ENCODE measurements around the gene NREP.

NREP gene

GRCh38 chr5:111707630-111708164, 49.3 kb downstream of the NREP start:
- Mint-ChIP-seq H3K27me3 (peaks cover 4% of the 10 kb centered on the region), H3K4me1 (peaks cover 16% of the 10 kb centered on the region), H3K4me3 (no peak overlapping the region), H3K36me3 (no peaks in the 10 kb centered on the region), H3K27ac (no peak overlapping the region), H3K9me3 (peaks cover 6% of the 10 kb centered on the region)
- CTCF ChIA-PET, result no interaction called here
- DNase-seq, result no peak

GRCh38 chr5:111706345-111706744, 50.6 kb downstream of the NREP start:
- Mint-ChIP-seq H3K4me1 (peaks cover 16% of the 10 kb centered on the region), H3K9me3 (no peaks in the 10 kb centered on the region), H3K27me3 (peaks cover 4% of the 10 kb centered on the region), H3K27ac (no peak overlapping the region), H3K36me3 (no peaks in the 10 kb centered on the region), H3K4me3 (no peak overlapping the region)
- CTCF ChIA-PET, result no interaction called here
- no peak for DNase-seq

GRCh38 chr5:111704452-111705085, 52.4 kb downstream of the NREP start:
- H3K4me3 Mint-ChIP-seq, result no peak overlapping the region
- DNase-seq, result no peak
- peaks cover 16% of the 10 kb centered on the region for H3K4me1 Mint-ChIP-seq
- H3K36me3 Mint-ChIP-seq, result no peaks in the 10 kb centered on the region
- H3K9me3 Mint-ChIP-seq, result no peaks in the 10 kb centered on the region
- CTCF ChIA-PET, result no interaction called here
- H3K27me3 Mint-ChIP-seq, result peaks cover 4% of the 10 kb centered on the region
- H3K27ac Mint-ChIP-seq, result no peak overlapping the region

- Mint-ChIP-seq H3K4me3 (no peak overlapping the region), H3K27ac (no peak overlapping the region), H3K4me1 (peaks cover 16% of the 10 kb centered on the region), H3K9me3 (no peaks in the 10 kb centered on the region), H3K27me3 (peaks cover 7% of the 10 kb centered on the region), H3K36me3 (no peaks in the 10 kb centered on the region)
- DNase-seq, result peak; percentile 44
- CTCF ChIA-PET, result interaction anchor here (0.9 kb wide), 1 partner anchor 153 kb away, joined by 3 read pairs; no protein-coding TSS in a partner anchor
Measured at GRCh38 chr5:111703662-111704061, 53.3 kb downstream of the NREP start.

- Mint-ChIP-seq H3K27me3 (peaks cover 8% of the 10 kb centered on the region), H3K4me3 (no peak overlapping the region), H3K9me3 (no peaks in the 10 kb centered on the region), H3K36me3 (no peaks in the 10 kb centered on the region), H3K27ac (no peak overlapping the region), H3K4me1 (peaks cover 16% of the 10 kb centered on the region)
- no peak for DNase-seq
- CTCF ChIA-PET, result no interaction called here
Measured at GRCh38 chr5:111699976-111700375, 57.0 kb downstream of the NREP start.

- H3K27ac Mint-ChIP-seq, result no peak overlapping the region
- CTCF ChIA-PET, result no interaction called here
Measured at GRCh38 chr5:111699324-111699723, 57.7 kb downstream of the NREP start.

GRCh38 chr5:111697881-111698757, 58.9 kb downstream of the NREP start:
- H3K4me1 Mint-ChIP-seq, result peaks cover 2% of the 10 kb centered on the region
- no peak overlapping the region for H3K4me3 Mint-ChIP-seq
- CTCF ChIA-PET, result interaction anchor here (1.1 kb wide), 1 partner anchor 13 kb away, joined by 3 read pairs; no protein-coding TSS in a partner anchor
- H3K9me3 Mint-ChIP-seq, result no peaks in the 10 kb centered on the region
- no peak for DNase-seq
- no peak overlapping the region for H3K27ac Mint-ChIP-seq
- no peaks in the 10 kb centered on the region for H3K36me3 Mint-ChIP-seq
- H3K27me3 Mint-ChIP-seq, result peaks cover 9% of the 10 kb centered on the region

More at GRCh38 chr5:111699324-111699723, 57.7 kb downstream of the NREP start:
- Mint-ChIP-seq H3K4me3 (no peak overlapping the region), H3K9me3 (no peaks in the 10 kb centered on the region), H3K27me3 (peaks cover 8% of the 10 kb centered on the region), H3K36me3 (no peaks in the 10 kb centered on the region), H3K4me1 (peaks cover 11% of the 10 kb centered on the region)
- no peak for DNase-seq

GRCh38 chr5:111697215-111697614, 59.8 kb downstream of the NREP start:
- H3K36me3 Mint-ChIP-seq, result no peaks in the 10 kb centered on the region
- H3K4me1 Mint-ChIP-seq, result no peaks in the 10 kb centered on the region
- no peak for DNase-seq
- no peaks in the 10 kb centered on the region for H3K9me3 Mint-ChIP-seq
- no peak overlapping the region for H3K27ac Mint-ChIP-seq
- H3K27me3 Mint-ChIP-seq, result peaks cover 15% of the 10 kb centered on the region
- H3K4me3 Mint-ChIP-seq, result no peak overlapping the region
- CTCF ChIA-PET, result no interaction called here

- H3K9me3 Mint-ChIP-seq, result no peaks in the 10 kb centered on the region
- CTCF ChIA-PET, result no interaction called here
- peaks cover 15% of the 10 kb centered on the region for H3K27me3 Mint-ChIP-seq
- no peak overlapping the region for H3K27ac Mint-ChIP-seq
- no peak overlapping the region for H3K4me3 Mint-ChIP-seq
- DNase-seq, result no peak
- no peaks in the 10 kb centered on the region for H3K36me3 Mint-ChIP-seq
- no peaks in the 10 kb centered on the region for H3K4me1 Mint-ChIP-seq
Measured at GRCh38 chr5:111695991-111696390, 61.0 kb downstream of the NREP start.

- H3K9me3 Mint-ChIP-seq, result no peaks in the 10 kb centered on the region
- H3K4me1 Mint-ChIP-seq, result no peaks in the 10 kb centered on the region
- no peaks in the 10 kb centered on the region for H3K36me3 Mint-ChIP-seq
- H3K27me3 Mint-ChIP-seq, result peaks cover 12% of the 10 kb centered on the region
- CTCF ChIA-PET, result no interaction called here
- H3K4me3 Mint-ChIP-seq, result no peak overlapping the region
- no peak for DNase-seq
- H3K27ac Mint-ChIP-seq, result no peak overlapping the region
Measured at GRCh38 chr5:111694133-111694532, 62.9 kb downstream of the NREP start.

- H3K9me3 Mint-ChIP-seq, result no peaks in the 10 kb centered on the region
- H3K27me3 Mint-ChIP-seq, result peaks cover 6% of the 10 kb centered on the region
- no peak for DNase-seq
- H3K27ac Mint-ChIP-seq, result no peak overlapping the region
- H3K4me3 Mint-ChIP-seq, result no peak overlapping the region
- CTCF ChIA-PET, result no interaction called here
- H3K36me3 Mint-ChIP-seq, result no peaks in the 10 kb centered on the region
- no peaks in the 10 kb centered on the region for H3K4me1 Mint-ChIP-seq
Measured at GRCh38 chr5:111691914-111692313, 65.1 kb downstream of the NREP start.

- no peaks in the 10 kb centered on the region for H3K36me3 Mint-ChIP-seq
- CTCF ChIA-PET, result no interaction called here
- H3K27me3 Mint-ChIP-seq, result peaks cover 6% of the 10 kb centered on the region
- no peaks in the 10 kb centered on the region for H3K9me3 Mint-ChIP-seq
- no peak overlapping the region for H3K4me3 Mint-ChIP-seq
- no peak for DNase-seq
- no peaks in the 10 kb centered on the region for H3K4me1 Mint-ChIP-seq
- H3K27ac Mint-ChIP-seq, result no peak overlapping the region
Measured at GRCh38 chr5:111691508-111691907, 65.5 kb downstream of the NREP start.

GRCh38 chr5:111689357-111689935, 67.5 kb downstream of the NREP start:
- CTCF ChIA-PET, result no interaction called here
- H3K27ac Mint-ChIP-seq, result no peak overlapping the region
- peaks cover 11% of the 10 kb centered on the region for H3K27me3 Mint-ChIP-seq
- H3K4me3 Mint-ChIP-seq, result no peak overlapping the region
- DNase-seq, result no peak
- no peaks in the 10 kb centered on the region for H3K4me1 Mint-ChIP-seq
- no peaks in the 10 kb centered on the region for H3K9me3 Mint-ChIP-seq
- no peaks in the 10 kb centered on the region for H3K36me3 Mint-ChIP-seq

- no peak overlapping the region for H3K4me3 Mint-ChIP-seq
- peaks cover 11% of the 10 kb centered on the region for H3K27me3 Mint-ChIP-seq
- no peak overlapping the region for H3K27ac Mint-ChIP-seq
- DNase-seq, result no peak
- no peaks in the 10 kb centered on the region for H3K36me3 Mint-ChIP-seq
- H3K4me1 Mint-ChIP-seq, result no peaks in the 10 kb centered on the region
- CTCF ChIA-PET, result interaction anchor here (0.9 to 2.2 kb wide), 7 partner anchors 12 to 460 kb away, joined by 3 to 6 read pairs (median 3); no protein-coding TSS in a partner anchor
- no peaks in the 10 kb centered on the region for H3K9me3 Mint-ChIP-seq
Measured at GRCh38 chr5:111685969-111686368, 71.0 kb downstream of the NREP start.

Measured in activated naive CD4-positive, alpha-beta T cell treated with anti-CD3 and anti-CD28 coated beads, Interleukin-2, amount 10 ng/mL, durations not matched to agents 7 days and 5 days (primary cell).